Brain microvascular endothelial cell (primary cell): ENCODE measurements around the gene ANP32B.

Experiments used
- DNase-seq: peaks from one replicate; pipeline ENCODE4 v3.0.0-alpha.2; 2020
- H3K27ac ChIP-seq: fragments of 250-450 bp; sonication (Bioruptor Pico); 2 replicates; pipeline ENCODE4 v1.5.1; 2020; ENCODE audit warnings: mild to moderate bottlenecking, moderate library complexity
- H3K27me3 ChIP-seq: fragments of 250-450 bp; sonication (Bioruptor Pico); replicated peaks from 2 replicates; pipeline ENCODE4 v1.5.1; 2020; ENCODE audit warnings: mild to moderate bottlenecking
- H3K36me3 ChIP-seq: fragments of 250-450 bp; sonication (Bioruptor Pico); replicated peaks from 2 replicates; pipeline ENCODE4 v1.5.1; 2020; ENCODE audit warnings: mild to moderate bottlenecking
- H3K4me3 ChIP-seq: 2 replicates; pipeline ENCODE4 v1.5.1; 2011; ENCODE audit warnings: low read depth, mild to moderate bottlenecking, control low read depth, low read length, moderate library complexity
- CTCF ChIP-seq: IDR thresholded peaks from 2 replicates; pipeline ENCODE4 v1.5.1; 2011; ENCODE audit warnings: low read depth, mild to moderate bottlenecking, moderate library complexity, low read length, control low read depth, inconsistent platforms; ENCODE audit errors: missing control alignments
- in situ Hi-C: cut with HindIII; loops from 2 replicates; pipeline ENCODE4 v1.10.0; 2017; ENCODE audit warnings: low sequenced_read_pairs, low pct_ligation_motif_present

Gene ANP32B

GRCh38 chr9:98021306-98022040, 38.3 kb downstream of the ANP32B start:
- no peak overlapping the region for H3K4me3 ChIP-seq
- in situ Hi-C loops, result no loop called here
- no peaks in the 10 kb centered on the region for H3K27me3 ChIP-seq
- TF ChIP-seq CTCF, result no peak
- no peak overlapping the region for H3K27ac ChIP-seq
- no peak for DNase-seq
- H3K36me3 ChIP-seq, result peaks cover 26% of the 10 kb centered on the region

DNA sequence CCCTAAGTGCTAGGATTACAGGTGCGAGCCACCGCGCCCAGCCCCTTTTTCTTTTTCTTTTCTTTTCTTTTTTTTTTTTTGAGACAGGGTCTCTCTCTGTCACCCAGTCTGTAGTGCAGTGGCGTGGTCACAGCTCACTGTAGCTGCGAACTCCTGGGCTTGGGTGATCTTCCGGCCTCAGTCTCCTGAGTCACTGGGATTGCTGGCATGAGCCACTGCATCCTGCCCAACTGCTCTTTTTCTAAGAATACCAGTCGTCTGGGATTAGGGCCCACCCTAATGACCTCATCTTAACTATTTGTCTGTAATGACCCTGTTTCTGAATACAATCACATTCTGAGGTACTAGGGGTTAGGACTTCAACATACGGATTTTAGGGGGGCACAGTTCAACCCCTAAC, 39.3 kb downstream of the ANP32B start:
- Histone ChIP-seq H3K36me3 (peaks cover 20% of the 10 kb centered on the region), H3K27ac (no peak overlapping the region), H3K4me3 (no peak overlapping the region), H3K27me3 (no peaks in the 10 kb centered on the region)
- peak; percentile 52 for DNase-seq
- TF ChIP-seq CTCF, result no peak
- in situ Hi-C loops, result no loop called here

- no peaks in the 10 kb centered on the region for H3K27me3 ChIP-seq
- H3K36me3 ChIP-seq, result peaks cover 2% of the 10 kb centered on the region
- no peak overlapping the region for H3K4me3 ChIP-seq
- in situ Hi-C loops, result no loop called here
- DNase-seq, result no peak
- no peak for TF ChIP-seq CTCF
- no peak overlapping the region for H3K27ac ChIP-seq
Observed at GRCh38 chr9:98024702-98025101, 41.6 kb downstream of the ANP32B start.

DNA sequence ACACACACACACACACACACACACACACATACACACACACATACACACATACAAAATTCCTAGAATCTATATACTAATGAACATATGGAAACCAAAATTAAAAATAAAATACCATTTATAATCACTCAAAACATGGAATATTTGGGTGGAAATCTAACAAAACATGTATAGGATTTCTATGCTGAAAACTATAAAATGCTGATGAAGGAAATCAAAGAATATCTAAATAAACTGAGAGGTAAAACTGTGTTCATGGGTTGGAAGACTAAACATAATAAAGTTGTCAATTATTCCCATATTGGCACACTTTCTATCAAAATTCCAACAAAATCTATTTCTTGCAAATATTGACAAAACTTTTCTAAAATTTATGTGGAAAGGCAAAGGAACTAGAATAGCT, 48.0 kb downstream of the ANP32B start:
- Histone ChIP-seq H3K27me3 (no peaks in the 10 kb centered on the region), H3K27ac (no peak overlapping the region), H3K36me3 (no peaks in the 10 kb centered on the region), H3K4me3 (no peak overlapping the region)
- no peak for TF ChIP-seq CTCF
- no peak for DNase-seq
- in situ Hi-C loops, result no loop called here

DNA sequence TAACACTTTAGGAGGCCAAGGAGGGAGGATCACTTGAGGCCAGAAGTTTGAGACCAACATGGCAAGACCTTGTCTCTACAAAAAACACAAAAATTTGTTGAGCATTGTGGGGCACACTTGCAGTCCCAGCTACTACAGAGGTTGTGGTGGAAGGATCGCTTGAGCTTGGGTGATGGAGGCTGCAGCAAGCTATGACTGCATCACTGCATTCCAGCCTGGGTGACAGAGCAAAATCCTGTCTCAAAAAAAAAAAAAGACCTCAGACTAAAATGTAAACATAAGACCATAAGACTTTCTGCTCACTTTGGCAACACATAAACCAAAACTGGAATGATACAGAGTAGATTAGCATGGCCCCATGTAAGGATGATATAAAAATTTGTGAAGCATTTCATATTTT, 48.8 kb downstream of the ANP32B start:
- H3K27me3 ChIP-seq, result no peaks in the 10 kb centered on the region
- H3K27ac ChIP-seq, result peak overlapping the region; percentile 76
- no peak for TF ChIP-seq CTCF
- H3K36me3 ChIP-seq, result no peaks in the 10 kb centered on the region
- no peak overlapping the region for H3K4me3 ChIP-seq
- in situ Hi-C loops, result no loop called here
- peak; percentile 72 for DNase-seq
